Upper lobe of right lung (tissue), 1 donor: ENCODE data around the gene CHST8. TPM values are rescaled to one million over a fixed set of nuclear protein-coding genes. Genes with fewer than 3 reads are reported as not detected.

Source experiments
- ATAC-seq: fragments of 200-7000 bp; cut with Tn5 transposase; one replicate; pipeline ENCODE4 v1.9.1; 2020; ENCODE audit warnings: mild to moderate bottlenecking, moderate library complexity
- DNase-seq: peaks from one replicate; pipeline ENCODE4 v3.0.0-alpha.2; 2020
- H3K27ac ChIP-seq: fragments of 200-600 bp; one replicate; pipeline ENCODE4 v1.8.0; 2022
- H3K27me3 ChIP-seq: fragments of 200-600 bp; one replicate; pipeline ENCODE4 v1.8.0; 2022; ENCODE audit warnings: mild to moderate bottlenecking
- H3K36me3 ChIP-seq: fragments of 200-600 bp; one replicate; pipeline ENCODE4 v1.8.0; 2022
- H3K4me1 ChIP-seq: fragments of 200-600 bp; one replicate; pipeline ENCODE4 v1.8.0; 2022
- H3K4me3 ChIP-seq: fragments of 200-600 bp; one replicate; pipeline ENCODE4 v1.8.0; 2022; ENCODE audit warnings: mild to moderate bottlenecking
- H3K9me3 ChIP-seq: fragments of 200-600 bp; one replicate; pipeline ENCODE4 v1.8.0; 2022
- intact Hi-C: fragments of 100-400 bp; cut with DNase I; formaldehyde crosslinking; loops from one replicate; pipeline ENCODE4 v1.11.0; 2022
- total RNA-seq: library from RNA; stranded (reverse); fragmentation: NEBNext Ultra II Directional; extraction: Animal tissue kit (Norgen Biotek cat#: 25700); gene quantifications from one replicate; pipeline ENCODE4 v1.2.1, GENCODE V29; 2021
- TF ChIP-seq, protein P1 (sequence below): fragments of 200-600 bp; IDR thresholded peaks from one replicate; pipeline ENCODE4 v1.8.0; 2022; ENCODE audit warnings: antibody characterized with exemption
- donor health status: DM: no; HTN: yes; CAD: no; lungs with severe emphysema.

The CHST8 gene
- total RNA-seq, 1 donor from 2014 or later = 0.64 TPM

DNA sequence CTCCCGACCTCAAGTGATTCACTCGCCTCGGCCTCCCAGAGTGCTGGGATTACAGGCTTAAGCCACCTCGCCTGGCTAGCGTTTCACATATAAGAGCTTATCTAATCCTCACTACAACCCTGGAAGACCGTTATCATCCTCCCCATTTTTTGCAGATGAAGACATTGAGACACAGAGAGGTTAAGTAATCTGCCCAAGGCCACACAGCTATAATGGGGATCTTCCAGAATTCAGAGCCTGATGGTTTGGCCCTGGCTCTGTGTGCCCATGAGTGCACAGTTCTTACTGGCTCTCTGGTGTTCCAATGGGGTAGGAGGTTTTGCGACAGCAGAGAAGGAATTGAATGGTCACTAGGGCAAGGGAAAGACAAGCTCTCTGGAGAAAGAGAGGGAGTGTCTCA lies 158.1 kb downstream of the CHST8 start:
- H3K36me3 ChIP-seq = no peaks in the 10 kb centered on the region
- H3K27me3 ChIP-seq = peaks cover 18% of the 10 kb centered on the region
- no peaks in the 10 kb centered on the region for H3K9me3 ChIP-seq
- H3K4me1 ChIP-seq = no peaks in the 10 kb centered on the region
- DNase-seq = no peak
- no peak overlapping the region for H3K27ac ChIP-seq
- intact Hi-C loops = loop anchor here (5.0 to 10.0 kb wide), 2 partner anchors 217 to 315 kb away; no protein-coding TSS in a partner anchor
- ATAC-seq = no peak
- TF ChIP-seq, protein P1, sequence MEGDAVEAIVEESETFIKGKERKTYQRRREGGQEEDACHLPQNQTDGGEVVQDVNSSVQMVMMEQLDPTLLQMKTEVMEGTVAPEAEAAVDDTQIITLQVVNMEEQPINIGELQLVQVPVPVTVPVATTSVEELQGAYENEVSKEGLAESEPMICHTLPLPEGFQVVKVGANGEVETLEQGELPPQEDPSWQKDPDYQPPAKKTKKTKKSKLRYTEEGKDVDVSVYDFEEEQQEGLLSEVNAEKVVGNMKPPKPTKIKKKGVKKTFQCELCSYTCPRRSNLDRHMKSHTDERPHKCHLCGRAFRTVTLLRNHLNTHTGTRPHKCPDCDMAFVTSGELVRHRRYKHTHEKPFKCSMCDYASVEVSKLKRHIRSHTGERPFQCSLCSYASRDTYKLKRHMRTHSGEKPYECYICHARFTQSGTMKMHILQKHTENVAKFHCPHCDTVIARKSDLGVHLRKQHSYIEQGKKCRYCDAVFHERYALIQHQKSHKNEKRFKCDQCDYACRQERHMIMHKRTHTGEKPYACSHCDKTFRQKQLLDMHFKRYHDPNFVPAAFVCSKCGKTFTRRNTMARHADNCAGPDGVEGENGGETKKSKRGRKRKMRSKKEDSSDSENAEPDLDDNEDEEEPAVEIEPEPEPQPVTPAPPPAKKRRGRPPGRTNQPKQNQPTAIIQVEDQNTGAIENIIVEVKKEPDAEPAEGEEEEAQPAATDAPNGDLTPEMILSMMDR = no peak
- H3K4me3 ChIP-seq = no peak overlapping the region

DNA sequence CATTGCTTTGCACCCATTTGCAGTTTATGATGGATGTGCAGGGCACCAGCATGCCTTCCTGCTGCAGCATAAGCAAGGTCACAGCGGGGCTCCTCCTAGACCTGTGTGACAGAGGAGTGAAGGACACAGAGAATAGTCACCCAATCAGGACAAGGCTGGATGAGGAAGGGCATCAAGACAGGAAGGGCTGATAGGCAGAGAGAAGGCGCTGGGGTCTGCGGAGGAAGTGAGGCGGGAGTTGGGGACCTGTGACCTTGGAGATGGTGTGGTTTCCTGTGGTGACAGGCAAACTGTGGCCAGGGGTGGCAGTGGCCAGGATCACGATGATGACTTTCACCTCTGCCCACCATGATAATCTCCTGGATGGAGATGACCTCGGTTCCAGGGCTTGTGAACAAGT lies 158.5 kb downstream of the CHST8 start:
- H3K27me3 ChIP-seq = peaks cover 18% of the 10 kb centered on the region
- H3K4me3 ChIP-seq = no peak overlapping the region
- H3K9me3 ChIP-seq = no peaks in the 10 kb centered on the region
- TF ChIP-seq, protein P1 = no peak
- no peak overlapping the region for H3K27ac ChIP-seq
- ATAC-seq (no peak), DNase-seq (no peak)
- intact Hi-C loops = loop anchor here (10.0 kb wide), 1 partner anchor 315 kb away; no protein-coding TSS in a partner anchor
- no peaks in the 10 kb centered on the region for H3K36me3 ChIP-seq
- no peaks in the 10 kb centered on the region for H3K4me1 ChIP-seq

DNA sequence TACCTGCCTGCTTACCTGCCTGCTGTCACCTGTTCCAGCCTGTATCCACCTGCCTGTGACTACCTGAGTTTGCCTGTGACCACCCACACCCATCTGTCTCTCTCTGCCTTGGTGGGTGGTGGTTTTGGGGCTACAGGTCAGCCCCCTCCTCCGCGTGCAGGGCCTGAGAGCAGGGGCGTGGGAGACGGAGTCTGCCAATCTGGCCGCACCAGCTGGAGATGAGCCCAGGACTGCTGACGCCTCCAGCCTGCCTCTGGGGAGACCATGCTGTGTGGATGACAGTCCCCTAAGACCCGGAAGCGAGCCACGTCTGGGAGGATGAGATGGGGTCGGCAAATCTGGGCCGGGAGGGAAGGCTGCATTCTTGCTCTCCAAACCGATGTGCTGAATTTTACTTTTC lies 159.0 kb downstream of the CHST8 start:
- Histone ChIP-seq H3K4me3 (no peak overlapping the region), H3K27ac (no peak overlapping the region), H3K36me3 (no peaks in the 10 kb centered on the region), H3K4me1 (no peaks in the 10 kb centered on the region), H3K27me3 (peaks cover 18% of the 10 kb centered on the region), H3K9me3 (no peaks in the 10 kb centered on the region)
- no peak for ATAC-seq
- intact Hi-C loops = loop anchor here (10.0 kb wide), 1 partner anchor 314 kb away; no protein-coding TSS in a partner anchor
- TF ChIP-seq, protein P1 = no peak
- no peak for DNase-seq

DNA sequence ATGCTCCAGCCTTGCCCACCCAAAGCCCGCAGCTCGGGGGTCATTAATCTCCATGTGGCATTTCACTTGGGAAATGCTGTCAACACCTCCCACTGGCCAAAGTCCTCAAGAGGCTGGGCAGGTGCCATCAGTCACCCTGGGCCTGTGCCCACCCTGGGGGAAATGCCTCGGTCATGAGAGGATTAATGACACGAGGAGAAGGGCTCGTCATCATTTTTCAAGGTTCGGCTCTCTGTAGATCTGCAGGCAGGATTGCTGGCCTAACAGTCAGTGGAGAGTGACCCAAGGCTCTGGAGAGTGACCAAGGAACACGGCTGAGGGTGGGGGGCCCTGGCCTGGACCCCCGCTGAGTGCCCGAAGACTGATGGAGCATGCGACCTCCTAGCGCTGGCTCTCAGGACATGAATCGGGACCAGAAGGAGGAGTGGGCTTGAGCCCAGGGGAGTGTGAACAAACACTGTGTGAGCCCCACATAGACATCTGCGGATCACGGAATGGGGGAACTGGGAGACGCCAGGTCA lies 159.7 kb downstream of the CHST8 start:
- DNase-seq (no peak), ATAC-seq (no peak)
- Histone ChIP-seq H3K27me3 (peaks cover 18% of the 10 kb centered on the region), H3K4me1 (no peaks in the 10 kb centered on the region), H3K4me3 (no peak overlapping the region), H3K36me3 (no peaks in the 10 kb centered on the region), H3K27ac (no peak overlapping the region), H3K9me3 (no peaks in the 10 kb centered on the region)
- intact Hi-C loops = loop anchor here (10.0 kb wide), 1 partner anchor 313 kb away; no protein-coding TSS in a partner anchor
- TF ChIP-seq, protein P1 = no peak

DNA sequence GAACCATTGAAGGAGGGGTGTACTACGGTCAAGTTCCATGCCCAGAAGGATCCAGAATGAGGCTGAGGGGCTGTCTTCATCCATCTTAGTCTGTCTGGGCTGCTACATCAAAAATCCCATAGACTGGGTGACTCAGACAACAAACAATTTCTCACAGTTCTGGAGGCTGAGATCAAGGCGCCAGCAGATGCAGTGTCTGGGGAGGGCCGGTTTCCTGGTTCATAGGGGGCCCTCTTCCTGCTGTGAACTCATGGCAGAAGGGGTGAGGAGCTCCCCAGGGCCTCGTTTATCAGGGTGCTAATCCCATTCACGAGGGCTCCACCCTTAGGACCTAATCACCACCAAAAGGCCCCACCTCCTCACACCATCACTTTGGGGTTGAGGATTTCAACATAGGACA lies 160.2 kb downstream of the CHST8 start:
- Histone ChIP-seq H3K4me3 (no peak overlapping the region), H3K27me3 (peaks cover 18% of the 10 kb centered on the region), H3K27ac (no peak overlapping the region), H3K9me3 (no peaks in the 10 kb centered on the region), H3K36me3 (no peaks in the 10 kb centered on the region), H3K4me1 (no peaks in the 10 kb centered on the region)
- intact Hi-C loops = loop anchor here (10.0 kb wide), 1 partner anchor 313 kb away; no protein-coding TSS in a partner anchor
- TF ChIP-seq, protein P1 = no peak
- no peak for ATAC-seq
- DNase-seq = no peak
